Chondrocyte (in vitro differentiated cells): ENCODE data around the gene OR2M2. TPM values are rescaled to one million over a fixed set of nuclear protein-coding genes. Genes with fewer than 3 reads are reported as not detected.

Experiments used
- DNase-seq: peaks from one replicate; pipeline ENCODE4 v3.0.0; 2021; ENCODE audit warnings: mixed read lengths, low spot score
- H3K27ac Mint-ChIP-seq: one replicate; pipeline ENCODE4 v1.8.0; 2021; ENCODE audit warnings: mild to moderate bottlenecking, moderate library complexity, mixed read lengths; ENCODE audit not compliant: unreplicated experiment
- H3K27me3 Mint-ChIP-seq: 2 replicates; pipeline ENCODE4 v1.8.0; 2021; ENCODE audit warnings: low read depth, mixed read lengths
- H3K36me3 Mint-ChIP-seq: 2 replicates; pipeline ENCODE4 v1.8.0; 2021; ENCODE audit warnings: low read depth, mixed read lengths
- H3K4me1 Mint-ChIP-seq: 2 replicates; pipeline ENCODE4 v1.8.0; 2021; ENCODE audit warnings: low read depth, mild to moderate bottlenecking, mixed read lengths
- H3K4me3 Mint-ChIP-seq: one replicate; pipeline ENCODE4 v1.8.0; 2021; ENCODE audit warnings: mild to moderate bottlenecking, moderate library complexity, mixed read lengths; ENCODE audit not compliant: unreplicated experiment
- H3K9me3 Mint-ChIP-seq: 2 replicates; pipeline ENCODE4 v1.8.0; 2021; ENCODE audit warnings: low read depth, mixed read lengths
- CTCF ChIP-seq: fragments of 200-600 bp; sonication (generic); IDR thresholded peaks from 2 replicates; pipeline ENCODE4 v1.5.0; 2021; ENCODE audit warnings: antibody characterized with exemption, mild to moderate bottlenecking, moderate library complexity
- long read RNA-seq: library from polyadenylated mRNA; stranded (forward); transcript quantifications from one replicate; pipeline ENCODE4 v2.0.0, GENCODE V29; 2021
- total RNA-seq: library from RNA; stranded (reverse); gene quantifications from 3 replicates; pipeline ENCODE4 v1.2.1, GENCODE V29; 2021

Gene OR2M2
- not detected in 3 replicates for total RNA-seq
- long read RNA-seq: 0 reads

- no peak for TF ChIP-seq CTCF
- Mint-ChIP-seq H3K27me3 (no peaks in the 10 kb centered on the region), H3K4me1 (no peaks in the 10 kb centered on the region), H3K27ac (no peak within 1 kb of the TSS), H3K4me3 (no peak within 1 kb of the TSS), H3K36me3 (no peaks in the 10 kb centered on the region), H3K9me3 (peaks cover 39% of the 10 kb centered on the region)
- DNase-seq: no peak
These were observed at the start of gene OR2M2 for GRCh38 chr1:248174521-248174920. Gene OR2M2 (plus strand): TSS chr1:248174821. CDS start chr1:248179986, 5,165 bp downstream.

GRCh38 chr1:248127653-248128052 is 47.0 kb upstream of the OR2M2 start:
- Mint-ChIP-seq H3K4me3 (no peak overlapping the region), H3K36me3 (no peaks in the 10 kb centered on the region), H3K27me3 (no peaks in the 10 kb centered on the region), H3K4me1 (no peaks in the 10 kb centered on the region), H3K9me3 (peaks cover 63% of the 10 kb centered on the region), H3K27ac (no peak overlapping the region)
- no peak for DNase-seq
- no peak for TF ChIP-seq CTCF

- TF ChIP-seq CTCF: no peak
- H3K4me3 Mint-ChIP-seq: no peak overlapping the region
- H3K27ac Mint-ChIP-seq: no peak overlapping the region
- no peaks in the 10 kb centered on the region for H3K4me1 Mint-ChIP-seq
- peaks cover 1% of the 10 kb centered on the region for H3K36me3 Mint-ChIP-seq
- H3K27me3 Mint-ChIP-seq: no peaks in the 10 kb centered on the region
- DNase-seq: peak; percentile 84
- H3K9me3 Mint-ChIP-seq: peaks cover 49% of the 10 kb centered on the region
These were observed 37.8 kb upstream of the OR2M2 start for GRCh38 chr1:248136811-248137210.

GRCh38 chr1:248140846-248141245 is 33.8 kb upstream of the OR2M2 start:
- no peaks in the 10 kb centered on the region for H3K4me1 Mint-ChIP-seq
- H3K36me3 Mint-ChIP-seq: no peaks in the 10 kb centered on the region
- no peak for TF ChIP-seq CTCF

GRCh38 chr1:248143311-248143710 is 31.3 kb upstream of the OR2M2 start:
- Mint-ChIP-seq H3K9me3 (peaks cover 54% of the 10 kb centered on the region), H3K27ac (no peak overlapping the region), H3K27me3 (no peaks in the 10 kb centered on the region), H3K36me3 (no peaks in the 10 kb centered on the region), H3K4me1 (no peaks in the 10 kb centered on the region), H3K4me3 (no peak overlapping the region)
- DNase-seq: no peak
- TF ChIP-seq CTCF: no peak

More at GRCh38 chr1:248140846-248141245, 33.8 kb upstream of the OR2M2 start:
- Mint-ChIP-seq H3K9me3 (peaks cover 45% of the 10 kb centered on the region), H3K27me3 (no peaks in the 10 kb centered on the region), H3K27ac (no peak overlapping the region), H3K4me3 (no peak overlapping the region)
- no peak for DNase-seq
